NT2/D1 (cell line): ENCODE results near the gene COPS7B.

Experiments
- YY1 ChIP-seq: IDR thresholded peaks from 2 replicates; pipeline ENCODE4 v1.6.1; 2011; ENCODE audit not compliant: insufficient read length, insufficient read depth
- ZNF274 ChIP-seq: IDR thresholded peaks from 2 replicates; pipeline ENCODE4 v1.6.1; 2011; ENCODE audit warnings: mild to moderate bottlenecking, low read depth, low read length

- TF ChIP-seq YY1 (no peak), ZNF274 (no peak)
Measured at GRCh38 chr2:231854616-231855125, 68.4 kb downstream of the COPS7B start.
